ES-I3 (cell line): ENCODE measurements around the gene EEPD1.
"Not testable (repeated sequence)": the region's sequence is repeated elsewhere in the genome, so short reads cannot be mapped to it uniquely, and the experiment has no call there.

Experiments
- H3K36me3 ChIP-seq: 2 replicates; pipeline ENCODE4 v1.6.1; 2013; ENCODE audit warnings: mild to moderate bottlenecking, low read length, control low read depth, moderate library complexity; ENCODE audit not compliant: insufficient read depth
- H3K4me1 ChIP-seq: 2 replicates; pipeline ENCODE4 v1.6.1; 2013; ENCODE audit warnings: mild to moderate bottlenecking, control low read depth, low read length; ENCODE audit not compliant: insufficient read depth
- H3K9ac ChIP-seq: 2 replicates; pipeline ENCODE4 v1.6.1; 2013; ENCODE audit warnings: low read depth, mild to moderate bottlenecking, low read length, moderate library complexity
- H3K9me3 ChIP-seq: 2 replicates; pipeline ENCODE4 v1.6.1; 2013; ENCODE audit warnings: mild to moderate bottlenecking, low read length, moderate library complexity; ENCODE audit not compliant: control insufficient read depth, insufficient read depth

Gene EEPD1

DNA sequence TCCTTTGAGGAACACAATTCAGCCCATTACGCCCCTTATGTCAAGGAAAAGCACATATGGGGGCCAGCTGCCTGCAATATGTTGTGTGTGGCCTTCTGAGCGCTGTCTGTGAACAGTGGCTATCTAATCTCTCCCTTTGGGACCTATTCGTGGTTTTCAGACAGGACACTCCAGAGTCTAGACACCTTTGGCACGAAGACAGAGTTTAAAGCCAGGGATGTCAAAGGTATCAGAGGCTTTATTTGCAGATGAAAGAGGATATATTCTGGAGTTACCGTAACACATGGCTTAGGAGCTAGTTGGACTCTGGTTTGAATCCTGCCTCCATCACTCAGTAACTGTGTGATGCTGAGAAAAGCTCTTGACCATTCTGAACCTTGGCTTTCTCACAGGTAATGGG is 14.8 kb upstream of the EEPD1 start:
- Histone ChIP-seq H3K36me3 (no peaks in the 10 kb centered on the region), H3K4me1 (no peaks in the 10 kb centered on the region), H3K9me3 (no peaks in the 10 kb centered on the region), H3K9ac (no peak overlapping the region)

DNA sequence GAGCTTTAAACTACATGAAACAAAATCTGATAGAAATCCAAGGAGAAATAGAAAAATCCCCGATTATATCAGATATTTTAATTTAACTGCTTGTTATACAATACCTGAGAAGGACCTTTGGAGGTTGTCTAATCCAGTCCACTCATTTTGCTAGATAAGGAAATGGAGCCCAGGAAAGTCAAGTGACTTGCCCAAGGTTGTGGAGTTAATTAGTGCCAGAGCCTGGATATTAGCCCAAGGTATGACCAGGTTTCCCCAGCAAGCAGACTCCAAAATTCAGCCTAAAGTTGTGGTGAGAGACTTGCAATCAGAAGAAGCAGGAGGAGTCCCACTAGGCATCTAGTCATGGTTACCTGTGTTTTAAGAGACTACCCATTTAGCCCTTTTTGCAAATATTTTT is 11.7 kb upstream of the EEPD1 start:
- no peak overlapping the region for H3K9ac ChIP-seq
- H3K4me1 ChIP-seq = peaks cover 2% of the 10 kb centered on the region; the same call in 1 of the 2 replicates
- no peaks in the 10 kb centered on the region for H3K36me3 ChIP-seq
- H3K9me3 ChIP-seq = no peaks in the 10 kb centered on the region; the same call in 1 of the 2 replicates

DNA sequence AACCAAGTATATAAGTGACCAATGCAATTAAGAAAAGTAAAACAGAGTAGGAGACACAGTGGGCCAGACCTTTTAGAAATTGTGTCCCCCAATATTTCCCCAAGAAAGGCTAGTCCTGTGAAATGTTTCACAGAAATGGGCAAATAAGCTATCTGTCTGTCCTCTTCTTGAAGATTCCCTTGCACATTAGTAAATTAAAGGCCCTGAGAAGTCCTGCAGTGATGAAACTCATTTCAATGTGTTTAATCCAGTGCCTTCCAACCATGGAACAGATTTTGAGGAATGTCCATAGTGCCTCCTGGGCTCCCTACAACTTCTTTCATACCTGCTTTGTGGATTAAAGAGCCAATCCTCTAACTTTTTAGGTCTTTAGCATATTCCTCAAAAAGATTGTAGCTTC is 11.2 kb upstream of the EEPD1 start:
- Histone ChIP-seq H3K9me3 (no peaks in the 10 kb centered on the region; the same call in 1 of the 2 replicates), H3K9ac (no peak overlapping the region), H3K4me1 (peaks cover 4% of the 10 kb centered on the region; the same call in 1 of the 2 replicates), H3K36me3 (no peaks in the 10 kb centered on the region)

DNA sequence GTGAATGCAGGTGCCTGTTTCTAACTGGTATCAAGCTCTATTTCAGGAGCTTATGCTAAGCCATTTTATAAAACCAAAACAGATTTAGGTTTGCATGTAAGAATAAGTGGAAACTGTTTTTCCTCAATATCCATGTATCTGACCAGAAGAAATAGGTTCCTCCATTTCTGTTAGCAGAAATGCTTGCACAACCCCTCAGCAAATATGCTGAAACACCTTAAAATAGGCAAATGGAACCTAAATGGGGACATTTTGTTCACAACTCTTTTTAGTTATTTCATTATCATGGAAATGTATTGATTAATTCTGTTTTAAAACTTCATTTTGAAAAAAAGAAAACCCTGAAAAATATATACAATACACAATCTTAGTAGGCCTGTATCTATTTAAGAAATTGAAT is 8.9 kb upstream of the EEPD1 start:
- Histone ChIP-seq H3K9ac (no peak overlapping the region), H3K36me3 (no peaks in the 10 kb centered on the region), H3K4me1 (peaks cover 4% of the 10 kb centered on the region; the same call in 1 of the 2 replicates), H3K9me3 (no peaks in the 10 kb centered on the region; the same call in 1 of the 2 replicates)

DNA sequence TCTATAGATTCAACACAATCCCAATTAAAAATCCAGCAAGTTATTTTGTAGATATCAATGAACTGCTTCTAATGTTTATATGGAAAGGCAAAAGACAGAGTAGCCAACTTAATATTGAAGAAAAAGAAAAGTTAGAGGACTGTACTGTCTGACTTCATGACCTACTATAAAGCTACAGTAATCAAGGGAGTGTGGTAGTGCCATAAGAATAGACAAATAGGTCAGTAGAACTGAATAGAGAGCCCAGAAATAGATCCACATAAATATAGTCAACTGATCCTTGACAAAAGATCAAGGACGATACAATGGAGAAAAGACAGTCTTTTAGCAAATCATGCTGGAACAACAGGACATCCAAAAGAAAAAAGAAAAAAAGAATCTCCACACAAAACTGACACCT is 7.4 kb upstream of the EEPD1 start:
- Histone ChIP-seq H3K9me3 (no peaks in the 10 kb centered on the region; the same call in 1 of the 2 replicates), H3K9ac (no peak overlapping the region), H3K4me1 (peaks cover 4% of the 10 kb centered on the region; the same call in 1 of the 2 replicates), H3K36me3 (no peaks in the 10 kb centered on the region)

DNA sequence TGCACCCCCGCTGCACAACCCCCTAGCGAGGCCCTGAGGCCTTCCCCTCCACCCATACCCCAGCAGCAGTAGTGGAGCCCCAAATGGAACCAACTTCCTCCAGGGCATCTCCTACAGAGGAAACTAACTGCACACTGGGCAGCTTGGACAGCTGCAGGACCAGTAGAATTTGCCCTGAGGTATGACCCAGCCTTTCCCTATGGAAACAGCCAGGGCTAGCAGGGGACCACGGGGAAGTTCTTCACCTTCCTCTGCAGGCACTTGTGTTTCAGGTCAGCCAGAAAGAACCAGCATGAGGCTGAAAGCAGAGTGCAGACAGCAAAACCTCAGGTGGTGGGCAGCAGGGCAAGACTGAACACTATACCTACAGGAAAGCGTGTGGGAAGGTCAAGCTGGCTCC is 5.7 kb upstream of the EEPD1 start:
- H3K9ac ChIP-seq = no peak overlapping the region
- no peaks in the 10 kb centered on the region; the same call in 1 of the 2 replicates for H3K9me3 ChIP-seq
- peaks cover 4% of the 10 kb centered on the region; the same call in 1 of the 2 replicates for H3K4me1 ChIP-seq
- H3K36me3 ChIP-seq = no peaks in the 10 kb centered on the region

DNA sequence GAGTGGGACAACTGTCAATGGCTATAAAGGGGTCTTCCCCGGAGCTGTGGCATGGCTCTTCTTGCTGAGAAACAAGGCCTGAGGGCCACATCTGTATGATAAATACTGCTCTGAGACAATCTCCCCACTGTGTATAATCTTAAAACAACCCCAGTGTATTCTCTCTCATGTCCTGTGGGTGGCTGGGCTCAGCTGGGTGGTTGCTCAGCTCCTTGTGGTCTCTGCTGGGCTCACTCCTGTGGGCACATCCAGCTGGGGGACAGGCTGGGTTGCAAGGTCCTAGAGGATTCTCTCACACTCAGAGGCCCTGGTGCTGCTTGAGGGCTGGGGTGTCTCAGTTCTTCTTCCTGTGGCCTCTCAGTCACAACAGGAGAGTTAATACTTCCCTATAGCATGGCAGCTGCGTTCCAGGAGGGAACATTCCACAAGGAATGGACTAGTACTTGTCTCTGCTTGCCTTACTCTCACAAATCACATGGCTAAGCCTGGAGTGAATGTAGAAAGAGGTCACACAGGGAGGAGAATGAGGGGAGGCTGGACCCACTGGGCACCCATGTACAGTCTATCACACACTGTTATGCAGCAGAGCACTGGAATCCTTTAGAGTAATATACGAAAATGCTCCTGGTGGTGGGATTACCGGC is 4.5 kb upstream of the EEPD1 start:
- Histone ChIP-seq H3K9ac (no peak overlapping the region), H3K36me3 (no peaks in the 10 kb centered on the region), H3K4me1 (peaks cover 4% of the 10 kb centered on the region; the same call in 1 of the 2 replicates), H3K9me3 (no peaks in the 10 kb centered on the region; the same call in 1 of the 2 replicates)

DNA sequence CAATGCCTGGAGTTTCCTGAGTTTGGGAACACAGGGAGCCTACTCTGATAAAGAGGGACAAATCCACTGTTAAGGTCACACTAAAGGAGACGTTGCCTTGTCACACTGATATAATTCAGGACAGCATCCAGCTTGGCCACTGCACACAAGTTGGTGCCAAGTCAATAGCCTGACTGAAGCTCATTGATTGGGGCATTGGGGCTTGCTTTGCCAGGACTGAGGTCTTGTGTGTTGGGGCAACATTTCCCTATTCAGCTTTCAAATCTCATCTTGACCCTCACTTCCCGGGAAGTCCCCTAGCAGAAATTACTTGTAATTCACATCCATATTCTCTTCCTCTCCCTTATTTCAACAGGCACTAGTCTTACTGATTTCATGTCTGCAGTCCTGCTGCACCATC is 3.8 kb upstream of the EEPD1 start:
- H3K9me3 ChIP-seq, H3K9ac ChIP-seq, H3K36me3 ChIP-seq, H3K4me1 ChIP-seq: not testable (repeated sequence)

DNA sequence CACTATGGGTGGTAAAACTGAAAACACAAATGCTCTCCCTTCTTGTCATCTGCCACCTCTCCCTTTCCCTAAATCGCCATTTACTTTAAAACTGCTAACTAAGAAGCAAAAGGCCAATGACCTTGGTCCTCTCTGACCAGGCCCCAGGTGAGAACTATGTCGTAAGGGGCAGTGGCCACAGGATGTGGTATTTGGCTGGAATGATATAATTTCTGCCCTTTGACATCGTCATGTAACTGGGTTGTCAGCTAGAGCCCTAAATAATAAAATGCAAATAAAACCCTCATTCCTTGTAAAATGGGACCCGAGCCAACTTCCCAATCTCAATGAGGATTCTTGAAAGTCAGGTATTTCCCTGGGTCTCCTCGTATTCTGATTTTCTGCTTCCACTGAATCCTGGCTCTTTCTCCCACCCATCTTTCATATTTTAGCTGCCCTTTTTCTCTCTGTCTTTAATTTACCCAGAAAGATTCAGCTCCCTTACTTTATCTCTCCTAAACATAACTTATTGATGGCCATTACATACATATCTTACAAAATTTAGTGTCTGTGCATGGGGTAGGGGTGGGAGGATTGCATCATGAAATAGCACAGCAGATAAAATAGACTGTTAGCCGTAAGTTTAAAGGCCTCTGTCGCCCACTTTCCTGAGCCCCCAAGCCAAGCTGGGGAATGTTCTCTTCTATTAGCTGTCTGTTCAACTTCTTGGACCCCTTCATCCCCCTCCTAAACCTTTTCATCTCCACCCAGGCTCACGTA is 3.2 kb upstream of the EEPD1 start:
- Histone ChIP-seq H3K36me3 (no peaks in the 10 kb centered on the region), H3K9ac (no peak overlapping the region), H3K9me3 (no peaks in the 10 kb centered on the region; the same call in 1 of the 2 replicates), H3K4me1 (peaks cover 4% of the 10 kb centered on the region; the same call in 1 of the 2 replicates)

DNA sequence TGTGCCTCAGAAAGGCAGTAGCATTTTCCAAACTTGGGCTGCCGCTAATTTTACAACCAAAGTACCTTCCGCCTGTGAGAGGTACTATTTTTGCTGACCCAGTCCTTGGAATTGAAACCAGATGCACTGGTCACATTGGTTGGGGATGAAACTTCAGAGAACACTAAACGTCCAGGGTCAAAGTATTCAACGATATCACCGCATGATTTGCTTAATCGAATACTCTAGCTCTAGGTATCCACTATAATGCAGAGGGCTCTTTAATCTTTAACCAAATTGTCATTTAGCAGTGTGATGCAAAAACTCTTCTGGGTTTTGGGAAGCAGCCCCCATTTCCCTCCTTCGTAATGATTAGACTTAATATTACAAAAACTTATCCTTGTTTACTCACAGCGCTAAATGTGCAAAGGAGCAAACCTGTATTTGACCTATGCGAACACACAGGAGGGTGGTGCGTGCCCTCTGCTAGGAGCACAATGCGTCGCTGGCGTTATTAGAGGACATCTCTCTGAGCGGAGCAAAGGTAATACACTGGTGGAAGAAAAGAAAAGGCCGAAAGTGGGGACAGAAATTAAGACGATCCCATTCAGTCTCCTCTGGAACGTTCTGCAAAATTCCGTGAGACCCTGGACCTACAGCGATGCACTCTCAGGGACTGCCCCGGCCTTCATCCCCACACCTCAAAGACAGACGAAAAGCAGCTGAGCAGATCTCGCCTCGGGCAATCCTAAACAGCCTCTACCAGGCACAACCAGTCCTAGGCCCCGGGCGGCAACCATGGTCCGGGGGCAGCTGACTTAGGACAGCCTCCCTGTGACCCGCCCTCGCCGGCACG is 916 bp upstream of the EEPD1 start:
- Histone ChIP-seq H3K4me1 (0 out of 2 replicates have a peak, but pooled peaks cover 4% of the 10 kb centered on the region), H3K36me3 (no peaks in the 10 kb centered on the region), H3K9me3 (no peaks in the 10 kb centered on the region), H3K9ac (peak overlapping the region; percentile 50)

DNA sequence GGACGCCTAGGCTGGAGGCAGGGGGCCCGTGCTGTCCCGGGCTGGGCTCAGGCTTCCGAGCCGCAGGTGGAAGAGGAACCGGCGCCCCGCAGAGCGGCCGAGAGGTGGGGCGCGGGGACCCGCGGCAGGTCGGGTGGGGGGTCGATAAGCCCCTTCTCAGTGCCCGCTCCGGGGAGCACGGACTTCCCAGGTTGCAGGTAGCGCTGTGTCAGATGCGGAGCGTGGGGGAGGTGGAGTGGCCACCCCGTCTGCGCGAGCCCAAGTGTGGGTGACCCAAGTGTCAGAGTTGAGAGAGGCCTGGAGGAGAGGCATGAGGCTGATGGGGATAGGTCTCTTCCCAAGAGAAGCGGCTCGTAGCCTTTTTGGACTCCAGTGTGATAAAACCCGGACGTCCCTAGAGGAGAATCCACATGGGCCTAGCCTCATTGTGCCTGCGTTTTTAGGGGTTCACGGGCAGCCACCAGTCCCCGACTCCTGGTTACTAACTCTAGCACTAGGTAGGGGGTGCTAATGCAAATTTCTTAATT is 580 bp downstream of the EEPD1 start:
- Histone ChIP-seq H3K36me3 (no peaks in the 10 kb centered on the region), H3K9me3 (no peaks in the 10 kb centered on the region), H3K9ac (peak overlapping the region; percentile 78), H3K4me1 (0 out of 2 replicates have a peak, but pooled peaks cover 4% of the 10 kb centered on the region)

DNA sequence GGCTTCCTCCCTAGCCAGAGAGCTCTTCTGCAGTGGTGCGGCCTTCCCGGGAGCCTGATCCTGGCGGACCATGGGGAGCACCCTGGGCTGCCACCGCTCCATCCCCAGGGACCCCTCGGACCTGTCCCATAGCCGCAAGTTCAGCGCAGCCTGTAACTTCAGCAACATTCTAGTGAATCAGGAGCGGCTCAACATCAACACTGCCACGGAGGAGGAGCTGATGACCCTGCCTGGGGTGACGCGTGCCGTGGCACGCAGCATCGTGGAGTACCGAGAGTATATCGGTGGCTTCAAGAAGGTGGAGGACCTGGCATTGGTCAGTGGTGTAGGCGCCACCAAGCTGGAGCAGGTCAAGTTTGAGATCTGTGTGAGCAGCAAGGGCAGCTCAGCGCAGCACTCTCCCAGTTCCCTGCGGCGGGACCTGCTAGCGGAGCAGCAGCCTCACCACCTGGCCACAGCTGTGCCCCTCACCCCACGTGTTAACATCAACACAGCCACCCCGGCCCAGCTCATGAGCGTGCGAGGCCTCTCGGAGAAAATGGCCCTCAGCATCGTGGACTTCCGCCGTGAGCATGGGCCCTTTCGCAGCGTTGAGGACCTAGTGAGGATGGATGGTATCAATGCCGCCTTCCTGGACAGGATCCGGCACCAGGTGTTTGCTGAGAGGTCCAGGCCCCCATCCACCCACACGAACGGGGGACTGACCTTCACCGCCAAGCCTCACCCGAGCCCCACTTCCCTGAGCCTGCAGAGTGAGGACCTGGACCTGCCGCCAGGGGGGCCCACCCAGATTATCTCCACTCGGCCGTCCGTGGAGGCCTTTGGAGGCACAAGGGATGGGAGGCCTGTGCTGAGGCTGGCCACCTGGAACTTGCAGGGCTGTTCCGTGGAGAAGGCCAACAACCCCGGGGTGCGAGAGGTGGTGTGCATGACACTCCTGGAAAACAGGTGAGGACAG is 1.5 kb downstream of the EEPD1 start:
- no peaks in the 10 kb centered on the region for H3K9me3 ChIP-seq
- H3K4me1 ChIP-seq = 0 out of 2 replicates have a peak, but pooled peaks cover 4% of the 10 kb centered on the region
- H3K36me3 ChIP-seq = no peaks in the 10 kb centered on the region
- H3K9ac ChIP-seq = peak overlapping the region; percentile 78; the same call in 1 of the 2 replicates

DNA sequence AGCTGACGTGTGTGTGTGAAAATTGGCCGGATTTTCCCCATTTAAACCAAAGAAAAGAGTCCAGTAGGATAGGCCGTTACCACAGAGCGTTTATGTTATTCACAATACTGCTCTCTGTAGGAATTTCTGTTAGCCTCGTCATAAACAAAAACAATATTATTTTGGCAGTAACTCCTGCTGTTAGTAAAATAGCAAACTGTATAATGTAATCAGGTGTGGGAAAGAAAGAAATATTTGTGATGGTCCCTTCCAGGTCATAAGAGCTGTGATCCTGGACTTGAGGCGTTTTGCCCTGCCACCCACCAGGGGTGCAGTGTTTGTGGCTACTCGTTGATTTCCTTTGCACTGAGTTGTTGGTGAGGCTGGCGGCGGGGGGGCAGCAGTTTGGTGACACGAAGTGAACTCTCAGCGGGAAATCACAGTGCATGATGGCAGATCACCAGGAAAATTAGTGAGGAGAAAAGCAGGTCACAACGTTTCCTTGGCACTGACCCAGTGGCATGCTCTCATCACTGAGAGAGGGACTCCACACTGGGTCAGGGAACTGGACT is 2.8 kb downstream of the EEPD1 start:
- no peaks in the 10 kb centered on the region for H3K36me3 ChIP-seq
- no peaks in the 10 kb centered on the region for H3K9me3 ChIP-seq
- 0 out of 2 replicates have a peak, but pooled peaks cover 4% of the 10 kb centered on the region for H3K4me1 ChIP-seq
- no peak overlapping the region for H3K9ac ChIP-seq
